Esophagus squamous epithelium (tissue), 5 donors: ENCODE data around the gene COL7A1. TPM values are rescaled to one million over a fixed set of nuclear protein-coding genes. Genes with fewer than 3 reads are reported as not detected.

Experiments used
- DNase-seq: peaks from one replicate; lab custom pipeline; 2025; lab: John Stamatoyannopoulos, UW
- H3K27ac ChIP-seq, 4 donors: fragments of 200-600 bp; sonication (generic); one replicate each; pipeline ENCODE4 v1.5.1; 2016 to 2019; ENCODE audit warnings: mild to moderate bottlenecking in 1 of 4
- H3K27me3 ChIP-seq, 4 donors: fragments of 200-600 bp; sonication (generic); 1 replicate in 3 of 4; 2 replicates in 1 of 4; pipeline versions ENCODE4 v1.5.1 to v1.6.0; 2017 to 2021; ENCODE audit warnings: antibody characterized with exemption in 1 of 4
- H3K36me3 ChIP-seq, 3 donors: fragments of 200-600 bp; sonication (generic); one replicate each; pipeline ENCODE4 v1.5.1; 2016 to 2019
- H3K4me1 ChIP-seq, 3 donors: fragments of 200-600 bp; sonication (generic); one replicate each; pipeline ENCODE4 v1.5.1; 2017 to 2019
- H3K4me3 ChIP-seq, 4 donors: fragments of 200-600 bp; sonication (generic); 1 replicate in 3 of 4; 2 replicates in 1 of 4; pipeline ENCODE4 v1.5.1; 2016 to 2019; ENCODE audit warnings: mild to moderate bottlenecking in 2 of 4, moderate library complexity in 1 of 4
- H3K9me3 ChIP-seq, 3 donors: fragments of 200-600 bp; sonication (generic); one replicate each; pipeline ENCODE4 v1.5.1; 2016 to 2019
- CTCF ChIP-seq, 6 experiments: fragments of 450-650 bp in 4 of 6; fragments of 200-600 bp in 2 of 6; sonication (generic) in 2 of 6; IDR thresholded peaks; one replicate each; pipeline ENCODE4 v1.5.1; 2016 to 2019; ENCODE audit warnings: antibody characterized with exemption in 6 of 6, mild to moderate bottlenecking in 4 of 6, moderate library complexity in 4 of 6
- POLR2A ChIP-seq, 4 donors: fragments of 450-650 bp; IDR thresholded peaks; one replicate each; pipeline ENCODE4 v1.6.1; 2017; ENCODE audit warnings: antibody characterized with exemption in 4 of 4, mild to moderate bottlenecking in 4 of 4, moderate library complexity in 3 of 4
- WGBS, 2 donors: methylation state at CpG; one replicate each; pipeline ENCODE4 v1.1.5; 2018; 5-methylcytosine and 5-hydroxymethylcytosine counted together
- intact Hi-C: fragments of 100-400 bp; cut with DNase I; formaldehyde crosslinking; loops from one replicate; pipeline ENCODE4 v1.15.0; 2022
- small RNA-seq, 4 donors: library from RNA; depleted of rRNA; stranded (forward); fragments of <200 nt; gene quantifications; one replicate each; pipeline ENCODE3, GENCODE V24; 2016
- total RNA-seq, 4 donors: library from RNA; depleted of rRNA; stranded (reverse); fragments of >200 nt; gene quantifications; one replicate each; pipeline ENCODE4 v1.1.0, GENCODE V29; 2016
- donor health status: DM: yes; HTN: yes; CAD: no.

Gene COL7A1
- total RNA-seq, 4 donors from 2014 or later = 52.8 to 125 (median 69.0) TPM

DNA sequence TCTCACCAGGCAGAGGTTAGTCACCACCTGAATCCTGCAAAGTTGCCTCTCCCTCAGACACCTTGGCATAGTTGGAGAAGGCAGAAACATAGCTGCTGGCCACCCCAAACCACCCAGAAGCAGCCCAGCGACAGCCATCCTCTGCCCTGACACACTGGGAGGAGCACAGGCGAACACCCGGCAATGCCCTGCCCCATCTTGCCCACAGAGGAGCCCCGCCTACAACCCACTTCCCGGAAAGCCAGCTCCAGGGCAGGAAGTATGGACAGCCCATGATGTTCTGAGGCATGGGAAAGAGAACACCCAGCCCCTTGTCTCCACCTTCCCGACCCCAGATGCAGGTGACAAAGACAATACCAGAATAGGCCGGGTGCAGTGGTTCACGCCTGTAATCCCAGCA lies 78.6 kb downstream of the COL7A1 start:
- no peaks in the 10 kb centered on the region for H3K27me3 ChIP-seq

GRCh38 chr3:48514431-48515227 lies 80.5 kb downstream of the COL7A1 start:
- H3K4me3 ChIP-seq = no peak overlapping the region
- TF ChIP-seq POLR2A (IDR thresholded peaks at IDR 0.05) (no peak), CTCF (IDR thresholded peaks at IDR 0.05) (no peak)
- no peaks in the 10 kb centered on the region for H3K27me3 ChIP-seq
- H3K9me3 ChIP-seq = no peaks in the 10 kb centered on the region
- 81% methylated on average over 7 to 8 of the region's 8 CpGs for WGBS, 2 donors
- DNase-seq = no peak
- intact Hi-C loops = no loop called here
- H3K27ac ChIP-seq = no peak overlapping the region
- peaks cover 0 to 12% (median 0%) of the 10 kb centered on the region in 3 donors for H3K36me3 ChIP-seq
- H3K4me1 ChIP-seq = no peaks in the 10 kb centered on the region

More for the DNA sequence above, 78.6 kb downstream of the COL7A1 start:
- intact Hi-C loops = no loop called here
- no peak for DNase-seq
- H3K4me3 ChIP-seq = no peak overlapping the region
- TF ChIP-seq CTCF (IDR thresholded peaks at IDR 0.05) (no peak), POLR2A (IDR thresholded peaks at IDR 0.05) (no peak)
- H3K9me3 ChIP-seq = no peaks in the 10 kb centered on the region
- peaks cover 0 to 27% (median 0%) of the 10 kb centered on the region in 3 donors for H3K36me3 ChIP-seq
- WGBS, 2 donors = 80% methylated on average over 1 of the region's 8 CpGs; no CpG with 5 or more reads in 1 of the 2 donors
- H3K4me1 ChIP-seq = no peaks in the 10 kb centered on the region
- no peak overlapping the region for H3K27ac ChIP-seq

Small RNA genes within 50 kb of the gene (small RNA-seq; reads per million reads assigned to genes)
- 0 reads per million in 4 donors for gene MIR6823

Other genes starting within 250 kb of the COL7A1 start
- gene FBXW12, start 223.1 kb downstream of the COL7A1 start, total RNA-seq = not detected
- gene PLXNB1, start 165.2 kb downstream of the COL7A1 start, total RNA-seq = 100 to 1,000 TPM in 3 of 4 donors, 10 to 100 TPM in 1; 57.7 to 215 (median 128) TPM
- gene CCDC51, start 155.2 kb downstream of the COL7A1 start, total RNA-seq = 10 to 100 TPM; 15.1 to 31.3 (median 18.2) TPM
- gene TMA7, start 155.1 kb downstream of the COL7A1 start, total RNA-seq = 100 to 1,000 TPM; 293 to 431 (median 357) TPM
- 1 to 10 TPM; 4.8 to 8.9 (median 7.1) TPM for gene ATRIP, start 148.6 kb downstream of the COL7A1 start, total RNA-seq
- gene SHISA5, start 91.2 kb downstream of the COL7A1 start, total RNA-seq = 100 to 1,000 TPM in 2 of 4 donors, 10 to 100 TPM in 2; 71.8 to 138 (median 115) TPM
- 10 to 100 TPM in 1 of 4 donors, 1 to 10 TPM in 3; 6.7 to 10.2 (median 8.0) TPM for gene PFKFB4, start 38.5 kb downstream of the COL7A1 start, total RNA-seq
- gene UCN2, start 31.5 kb downstream of the COL7A1 start, total RNA-seq = 1 to 10 TPM; 2.6 to 5.3 (median 3.4) TPM
- gene UQCRC1, start 14.3 kb upstream of the COL7A1 start, total RNA-seq = 100 to 1,000 TPM; 213 to 471 (median 356) TPM
- gene TMEM89, start 26.4 kb upstream of the COL7A1 start, total RNA-seq = not detected
- 1 to 10 TPM; 7.7 to 9.4 (median 9.0) TPM for gene SLC26A6, start 40.1 kb upstream of the COL7A1 start, total RNA-seq
- under 1 TPM; 0.31 to 0.76 (median 0.45) TPM for gene CELSR3, start 67.6 kb upstream of the COL7A1 start, total RNA-seq
- gene NCKIPSD, start 90.6 kb upstream of the COL7A1 start, total RNA-seq = 10 to 100 TPM; 12.4 to 16.8 (median 15.0) TPM
- gene IP6K2, start 121.9 kb upstream of the COL7A1 start, total RNA-seq = 10 to 100 TPM; 52.1 to 94.6 (median 67.9) TPM